H1 (cell line): ENCODE results near the gene GALK1. TPM values are rescaled to one million over a fixed set of nuclear protein-coding genes. Genes with fewer than 3 reads are reported as not detected.

ENCODE experiments used
- EP300 ChIP-seq, 2 experiments: IDR thresholded peaks; 1 replicate in 1 of 2; 2 replicates in 1 of 2; pipeline ENCODE4 v1.6.1; 2011 to 2012; ENCODE audit warnings: low read depth in 2 of 2, low read length in 2 of 2, mild to moderate bottlenecking in 2 of 2, borderline replicate concordance in 1 of 2, inconsistent platforms in 1 of 2, moderate library complexity in 1 of 2
- SAP30 ChIP-seq: fragments of 300-600 bp; sonication (generic); IDR thresholded peaks from 2 replicates; pipeline ENCODE4 v1.7.1; 2012; ENCODE audit warnings: low read length, moderate library complexity, mild to moderate bottlenecking, inconsistent platforms; ENCODE audit not compliant: insufficient read depth, insufficient replicate concordance
- polyA plus RNA-seq, 7 experiments: library from polyadenylated mRNA; depleted of rRNA in 3 of 7; stranded (reverse) in 5 of 7; unstranded in 2 of 7; fragments of >200 nt in 5 of 7; fragments of 200-250 nt in 2 of 7; gene quantifications; 1 replicate in 5 of 7; 2 replicates in 1 of 7; 4 replicates in 1 of 7; pipeline versions ENCODE4 v1.2.1 to v1.2.3, GENCODE V29; 2011 to 2013; ENCODE audit warnings: missing spikeins in 2 of 7, mixed read lengths in 2 of 7
- total RNA-seq: library from RNA; stranded (reverse); fragmentation: NEBNext Ultra II Directional; extraction: Animal tissue kit (Norgen Biotek cat#: 25700); gene quantifications from 2 replicates; pipeline ENCODE4 v1.2.1, GENCODE V29; 2021

Gene GALK1
- total and polyA plus RNA-seq, 2 of the 8 experiments (the other 6 are each of a cell fraction or from before 2014, with no cell fraction given): 34.1 to 47.9 TPM

- TF ChIP-seq SAP30: no peak
- TF ChIP-seq EP300 (IDR thresholded peaks at IDR 0.05; ENCODE audit: borderline replicate concordance in 1 of 2, low read depth in 2 of 2, low read length in 2 of 2): no peak
Measured at GRCh38 chr17:75814021-75814395, 49.0 kb upstream of the GALK1 start (continued).
